GM13977 (cell line): ENCODE data around the gene CFAP46.

ENCODE experiments used
- DNase-seq: peaks from one replicate; pipeline ENCODE4 v3.0.0; 2012; ENCODE audit warnings: low spot score
- CTCF ChIP-seq: IDR thresholded peaks from 2 replicates; pipeline ENCODE4 v1.5.1; 2012; ENCODE audit warnings: mild to moderate bottlenecking, control low read depth; ENCODE audit not compliant: insufficient read depth; ENCODE audit errors: extremely low read depth, missing control alignments
- in situ Hi-C: fragments of 300-500 bp; cut with MboI; formaldehyde crosslinking; loops from one replicate; pipeline ENCODE4 v1.12.0; 2022; ENCODE audit warnings: low sequenced_read_pairs, low pct_unique_long_range_greater_than_20kb, mixed read lengths, inconsistent platforms; ENCODE audit not compliant: unreplicated experiment

The CFAP46 gene

GRCh38 chr10:132963430-132963960 lies 21.1 kb upstream of the CFAP46 start:
- in situ Hi-C loops, result no loop called here
- no peak for DNase-seq
- no peak for TF ChIP-seq CTCF

GRCh38 chr10:132962623-132963429 lies 20.5 kb upstream of the CFAP46 start:
- TF ChIP-seq CTCF, result no peak
- in situ Hi-C loops, result no loop called here
- no peak for DNase-seq

GRCh38 chr10:132961787-132962622 lies 19.6 kb upstream of the CFAP46 start:
- in situ Hi-C loops, result no loop called here
- DNase-seq, result peak; percentile 75
- TF ChIP-seq CTCF, result no peak

- in situ Hi-C loops, result no loop called here
- no peak for DNase-seq
- TF ChIP-seq CTCF, result no peak
Observed at GRCh38 chr10:132961420-132961786, 19.0 kb upstream of the CFAP46 start.

- DNase-seq, result no peak
- TF ChIP-seq CTCF, result no peak
- in situ Hi-C loops, result no loop called here
Observed at GRCh38 chr10:132960631-132961419, 18.5 kb upstream of the CFAP46 start.

- no peak for TF ChIP-seq CTCF
- DNase-seq, result no peak
- in situ Hi-C loops, result no loop called here
Observed at GRCh38 chr10:132960071-132960472, 17.7 kb upstream of the CFAP46 start.
